ENCODE data around the gene STK32B. TPM values are rescaled to one million over a fixed set of nuclear protein-coding genes. Genes with fewer than 3 reads are reported as not detected.

The STK32B gene
- total and polyA plus RNA-seq, 2 experiments from 2014 or later: not detected

- TF ChIP-seq CTCF (IDR thresholded peaks at IDR 0.05; ENCODE audit: low read depth, low read length): no peak
- Histone ChIP-seq H3K9me3 (ENCODE audit: low read depth) (no peaks in the 10 kb centered on the region), H3K36me3 (no peaks in the 10 kb centered on the region), H3K27me3 (no peaks in the 10 kb centered on the region), H3K27ac (no peak overlapping the region), H3K4me1 (ENCODE audit: low read depth) (no peaks in the 10 kb centered on the region), H3K4me3 (no peak overlapping the region)
- DNase-seq (ENCODE audit: low read depth in 1 of 2, low spot score in 1 of 2): no peak
Measured at GRCh38 chr4:5366009-5366386, 314.7 kb downstream of the STK32B start.

GRCh38 chr4:5366421-5366820 is 315.1 kb downstream of the STK32B start:
- H3K27me3 ChIP-seq: no peaks in the 10 kb centered on the region
- TF ChIP-seq CTCF (IDR thresholded peaks at IDR 0.05; ENCODE audit: low read depth, low read length): no peak
- DNase-seq (ENCODE audit: low read depth in 1 of 2, low spot score in 1 of 2): no peak
- no peak overlapping the region for H3K27ac ChIP-seq
- no peaks in the 10 kb centered on the region for H3K36me3 ChIP-seq
- no peaks in the 10 kb centered on the region for H3K9me3 ChIP-seq (ENCODE audit: low read depth)
- H3K4me1 ChIP-seq (ENCODE audit: low read depth): no peaks in the 10 kb centered on the region
- no peak overlapping the region for H3K4me3 ChIP-seq

- H3K27me3 ChIP-seq: no peaks in the 10 kb centered on the region
- H3K27ac ChIP-seq: no peak overlapping the region
- no peaks in the 10 kb centered on the region for H3K36me3 ChIP-seq
- no peak for TF ChIP-seq CTCF (IDR thresholded peaks at IDR 0.05; ENCODE audit: low read depth, low read length)
- no peak overlapping the region for H3K4me3 ChIP-seq
- no peaks in the 10 kb centered on the region for H3K9me3 ChIP-seq (ENCODE audit: low read depth)
- no peaks in the 10 kb centered on the region for H3K4me1 ChIP-seq (ENCODE audit: low read depth)
- DNase-seq (ENCODE audit: low read depth in 1 of 2, low spot score in 1 of 2): no peak
Measured at GRCh38 chr4:5368426-5368825, 317.1 kb downstream of the STK32B start.

- no peak for TF ChIP-seq CTCF (IDR thresholded peaks at IDR 0.05; ENCODE audit: low read depth, low read length)
- no peaks in the 10 kb centered on the region for H3K36me3 ChIP-seq
- H3K4me1 ChIP-seq (ENCODE audit: low read depth): no peaks in the 10 kb centered on the region
- no peaks in the 10 kb centered on the region for H3K9me3 ChIP-seq (ENCODE audit: low read depth)
- H3K4me3 ChIP-seq: no peak overlapping the region
- no peak overlapping the region for H3K27ac ChIP-seq
- DNase-seq (ENCODE audit: low read depth in 1 of 2, low spot score in 1 of 2): no peak
- no peaks in the 10 kb centered on the region for H3K27me3 ChIP-seq
Measured at GRCh38 chr4:5370286-5370685, 319.0 kb downstream of the STK32B start.

GRCh38 chr4:5371415-5372190 is 320.3 kb downstream of the STK32B start:
- Histone ChIP-seq H3K27ac (no peak overlapping the region), H3K4me1 (ENCODE audit: low read depth) (no peaks in the 10 kb centered on the region), H3K4me3 (no peak overlapping the region), H3K36me3 (no peaks in the 10 kb centered on the region), H3K9me3 (ENCODE audit: low read depth) (no peaks in the 10 kb centered on the region), H3K27me3 (no peaks in the 10 kb centered on the region)
- no peak for DNase-seq (ENCODE audit: low read depth in 1 of 2, low spot score in 1 of 2)
- no peak for TF ChIP-seq CTCF (IDR thresholded peaks at IDR 0.05; ENCODE audit: low read depth, low read length)

Data from cardiac muscle cell (in vitro differentiated cells and primary cell).